Activated B cell treated with CpG ODN at 0.5 μM for 24 hours (primary cell): Measurements from ENCODE around the gene CC2D1A. TPM values are rescaled to one million over a fixed set of nuclear protein-coding genes. Genes with fewer than 3 reads are reported as not detected.

ENCODE experiments used
- ATAC-seq: fragments of 200-7000 bp; cut with Tn5 transposase; one replicate; pipeline ENCODE4 v1.10.0; 2021; ENCODE audit warnings: low read depth, mild to moderate bottlenecking, moderate library complexity
- CTCF ChIA-PET: fragments of 350-600 bp; sonication (Branson Sonifier 250); formaldehyde crosslinking; loops from one replicate; lab custom pipeline; 2021; ENCODE audit warnings: antibody characterized with exemption; lab: Charles Lee
- POLR2A ChIA-PET: fragments of 350-600 bp; sonication (Branson Sonifier 250); formaldehyde crosslinking; loops from one replicate; lab custom pipeline; 2021; ENCODE audit warnings: antibody characterized with exemption; lab: Charles Lee
- DNase-seq: peaks from one replicate; pipeline ENCODE4 v3.0.0; 2022
- H3K27ac Mint-ChIP-seq: one replicate; pipeline ENCODE4 v1.8.0; 2020; ENCODE audit warnings: mixed read lengths
- H3K27me3 Mint-ChIP-seq: one replicate; pipeline ENCODE4 v1.8.0; 2021; ENCODE audit warnings: mixed read lengths
- H3K36me3 Mint-ChIP-seq: one replicate; pipeline ENCODE4 v1.8.0; 2021; ENCODE audit warnings: low read depth, mixed read lengths
- H3K4me1 Mint-ChIP-seq: one replicate; pipeline ENCODE4 v1.8.0; 2021; ENCODE audit warnings: mixed read lengths
- H3K4me3 Mint-ChIP-seq: one replicate; pipeline ENCODE4 v1.8.0; 2020; ENCODE audit warnings: mild to moderate bottlenecking, mixed read lengths
- H3K9me3 Mint-ChIP-seq: one replicate; pipeline ENCODE4 v1.8.0; 2020; ENCODE audit warnings: mixed read lengths
- CTCF ChIP-seq: fragments of 200-600 bp; IDR thresholded peaks from one replicate; pipeline ENCODE4 v1.8.0; 2022; ENCODE audit warnings: antibody characterized with exemption, mild to moderate bottlenecking
- intact Hi-C: fragments of 100-400 bp; cut with micrococcal nuclease; formaldehyde crosslinking; loops from one replicate; pipeline ENCODE4 v1.15.1; 2024
- total RNA-seq: library from RNA; stranded (reverse); gene quantifications from 2 replicates; pipeline ENCODE4 v1.2.3, GENCODE V29; 2022

Gene CC2D1A
- total RNA-seq, 1 donor from 2014 or later: 35.6 TPM

- H3K27ac Mint-ChIP-seq: no peak overlapping the region
- H3K4me1 Mint-ChIP-seq: no peaks in the 10 kb centered on the region
- ChIA-PET CTCF (no interaction called here), POLR2A (no interaction called here)
- ATAC-seq (no peak), DNase-seq (no peak)
- H3K9me3 Mint-ChIP-seq: no peaks in the 10 kb centered on the region
- TF ChIP-seq CTCF: no peak
- H3K36me3 Mint-ChIP-seq: peaks cover 53% of the 10 kb centered on the region
- intact Hi-C loops: no loop called here
- no peaks in the 10 kb centered on the region for H3K27me3 Mint-ChIP-seq
- H3K4me3 Mint-ChIP-seq: no peak overlapping the region
Measured at GRCh38 chr19:13913352-13913751, 7.4 kb downstream of the CC2D1A start.

GRCh38 chr19:13914777-13915176 lies 8.8 kb downstream of the CC2D1A start:
- CTCF ChIA-PET: no interaction called here
- H3K27me3 Mint-ChIP-seq: no peaks in the 10 kb centered on the region
- H3K4me3 Mint-ChIP-seq: no peak overlapping the region

GRCh38 chr19:13917888-13918406 lies 11.9 kb downstream of the CC2D1A start:
- H3K27ac Mint-ChIP-seq: no peak overlapping the region
- H3K27me3 Mint-ChIP-seq: no peaks in the 10 kb centered on the region
- ATAC-seq: no peak
- H3K9me3 Mint-ChIP-seq: peaks cover 3% of the 10 kb centered on the region
- no peak overlapping the region for H3K4me3 Mint-ChIP-seq
- TF ChIP-seq CTCF: no peak
- intact Hi-C loops: no loop called here
- ChIA-PET CTCF (no interaction called here), POLR2A (interaction anchor here (0.6 kb wide), 1 partner anchor 35 kb away, joined by 5 read pairs; no protein-coding TSS in a partner anchor)
- no peaks in the 10 kb centered on the region for H3K4me1 Mint-ChIP-seq
- DNase-seq: no peak
- peaks cover 67% of the 10 kb centered on the region for H3K36me3 Mint-ChIP-seq

More at GRCh38 chr19:13914777-13915176, 8.8 kb downstream of the CC2D1A start:
- Mint-ChIP-seq H3K9me3 (no peaks in the 10 kb centered on the region), H3K36me3 (peaks cover 56% of the 10 kb centered on the region), H3K27ac (no peak overlapping the region), H3K4me1 (no peaks in the 10 kb centered on the region)
- ATAC-seq (no peak), DNase-seq (no peak)
- TF ChIP-seq CTCF: no peak
- intact Hi-C loops: no loop called here
- POLR2A ChIA-PET: interaction anchor here (0.8 kb wide), 1 partner anchor 33 kb away, joined by 3 read pairs; no protein-coding TSS in a partner anchor

- POLR2A ChIA-PET: no interaction called here
- Mint-ChIP-seq H3K4me3 (no peak overlapping the region), H3K27me3 (no peaks in the 10 kb centered on the region), H3K9me3 (peaks cover 3% of the 10 kb centered on the region), H3K36me3 (peaks cover 68% of the 10 kb centered on the region), H3K27ac (no peak overlapping the region), H3K4me1 (no peaks in the 10 kb centered on the region)
- no peak for TF ChIP-seq CTCF
- intact Hi-C loops: no loop called here
- CTCF ChIA-PET: no interaction called here
- DNase-seq (no peak), ATAC-seq (no peak)
Measured at GRCh38 chr19:13918726-13919411, 12.9 kb downstream of the CC2D1A start.

GRCh38 chr19:13920524-13920923 lies 14.5 kb downstream of the CC2D1A start:
- H3K4me3 Mint-ChIP-seq: no peak overlapping the region
- TF ChIP-seq CTCF: no peak
- no peaks in the 10 kb centered on the region for H3K4me1 Mint-ChIP-seq
- ChIA-PET CTCF (no interaction called here), POLR2A (interaction anchor here (1.0 kb wide), 1 partner anchor 111 kb away, joined by 4 read pairs; the partner anchor contains the start of gene IL27RA)
- ATAC-seq (no peak), DNase-seq (no peak)
- intact Hi-C loops: no loop called here
- peaks cover 69% of the 10 kb centered on the region for H3K36me3 Mint-ChIP-seq
- no peak overlapping the region for H3K27ac Mint-ChIP-seq
- H3K27me3 Mint-ChIP-seq: no peaks in the 10 kb centered on the region
- H3K9me3 Mint-ChIP-seq: peaks cover 3% of the 10 kb centered on the region
